HepG2 (cell line): ENCODE results near the gene CISD3. TPM values are rescaled to one million over a fixed set of nuclear protein-coding genes. Genes with fewer than 3 reads are reported as not detected.

Experiments
- FLYWCH1 ChIP-seq: sonication (generic); formaldehyde crosslinking; IDR thresholded peaks from 2 replicates; pipeline ENCODE4 v1.8.1; 2023; ENCODE audit warnings: mild to moderate bottlenecking, missing genetic modification reagents
- FOXK1 ChIP-seq: sonication (generic); formaldehyde crosslinking; IDR thresholded peaks from 2 replicates; pipeline ENCODE4 v1.4.0; 2020; ENCODE audit warnings: low read depth, missing genetic modification reagents, borderline replicate concordance
- HCFC1 ChIP-seq: fragments of 150-350 bp; IDR thresholded peaks from 2 replicates; pipeline ENCODE4 v1.6.1; 2014; ENCODE audit warnings: low read depth, low read length
- HMG20B ChIP-seq: conservative IDR thresholded peaks from 2 replicates; pipeline ENCODE4 v1.6.1; 2016; ENCODE audit warnings: missing genetic modification reagents, missing compliant biosample characterization
- KDM2A ChIP-seq: sonication (generic); formaldehyde crosslinking; IDR thresholded peaks from 2 replicates; pipeline ENCODE4 v1.4.0; 2020; ENCODE audit warnings: low read depth, missing genetic modification reagents, borderline replicate concordance
- NONO ChIP-seq, 2 experiments: fragments of 450-650 bp in 1 of 2; sonication (generic) in 1 of 2; formaldehyde crosslinking in 1 of 2; IDR thresholded peaks in 1 of 2; conservative IDR thresholded peaks in 1 of 2; 2 replicates each; pipeline versions ENCODE4 v1.6.1 to v1.8.0; 2017 to 2022; ENCODE audit warnings: mild to moderate bottlenecking in 1 of 2, missing genetic modification reagents in 1 of 2, moderate library complexity in 1 of 2
- REL ChIP-seq: sonication (generic); formaldehyde crosslinking; conservative IDR thresholded peaks from 2 replicates; pipeline ENCODE4 v1.8.0; 2022; ENCODE audit warnings: mild to moderate bottlenecking, missing genetic modification reagents, moderate library complexity
- TOPORS ChIP-seq: sonication (generic); formaldehyde crosslinking; IDR thresholded peaks from 2 replicates; pipeline ENCODE4 v1.8.0; 2023; ENCODE audit warnings: mild to moderate bottlenecking, missing genetic modification reagents
- WIZ ChIP-seq: sonication (generic); formaldehyde crosslinking; IDR thresholded peaks from 2 replicates; pipeline ENCODE4 v1.5.1; 2020; ENCODE audit warnings: mild to moderate bottlenecking, missing genetic modification reagents
- ZFP41 ChIP-seq: sonication (generic); formaldehyde crosslinking; IDR thresholded peaks from 2 replicates; pipeline ENCODE4 v1.4.0; 2020; ENCODE audit warnings: mild to moderate bottlenecking, missing genetic modification reagents, borderline replicate concordance
- ZNF234 ChIP-seq: sonication (generic); formaldehyde crosslinking; conservative IDR thresholded peaks from 2 replicates; pipeline ENCODE4 v1.5.1; 2020; ENCODE audit warnings: mild to moderate bottlenecking, missing genetic modification reagents
- ZNF256 ChIP-seq: sonication (generic); formaldehyde crosslinking; conservative IDR thresholded peaks from 2 replicates; pipeline ENCODE4 v1.4.0; 2020; ENCODE audit warnings: missing genetic modification reagents
- ZNF350 ChIP-seq: sonication (generic); formaldehyde crosslinking; IDR thresholded peaks from 2 replicates; pipeline ENCODE4 v1.4.0; 2020; ENCODE audit warnings: mild to moderate bottlenecking, low read depth, missing genetic modification reagents, borderline replicate concordance
- ZNF549 ChIP-seq: sonication (generic); formaldehyde crosslinking; IDR thresholded peaks from 2 replicates; pipeline ENCODE4 v1.5.0; 2020; ENCODE audit warnings: missing genetic modification reagents
- ZNF776 ChIP-seq: sonication (generic); formaldehyde crosslinking; IDR thresholded peaks from 2 replicates; pipeline ENCODE4 v1.4.0; 2020; ENCODE audit warnings: mild to moderate bottlenecking, missing genetic modification reagents
- polyA plus RNA-seq, 8 experiments: library from polyadenylated mRNA; depleted of rRNA in 3 of 8; stranded (reverse) in 7 of 8; unstranded in 1 of 8; fragments of >200 nt; fragmentation: Illumina TruSeq in 4 of 8; extraction: Trizol in 4 of 8; gene quantifications; 2 replicates each; pipeline versions ENCODE4 v1.2.1 to v1.2.3, GENCODE V29; 2011 to 2016; ENCODE audit warnings: low read depth in 4 of 8, missing spikeins in 1 of 8, mixed read lengths in 1 of 8; ENCODE audit not compliant: insufficient read depth in 1 of 8
- total RNA-seq, 5 experiments: library from RNA; depleted of rRNA; stranded (reverse); fragments of >200 nt; fragmentation: Illumina TruSeq; extraction: Trizol; gene quantifications; 2 replicates each; pipeline ENCODE4 v1.2.3, GENCODE V29; 2016; ENCODE audit warnings: low read depth in 1 of 5
- TF ChIP-seq, protein P1 (sequence below): IDR thresholded peaks from 2 replicates; pipeline ENCODE4 v1.6.1; 2016; ENCODE audit warnings: low read depth, control low read depth
- TF ChIP-seq, protein P2 (sequence below): conservative IDR thresholded peaks from 2 replicates; pipeline ENCODE4 v1.6.1; 2018; ENCODE audit warnings: missing genetic modification reagents
- TF ChIP-seq, protein P3 (sequence below): sonication (generic); formaldehyde crosslinking; IDR thresholded peaks from 2 replicates; pipeline ENCODE4 v1.5.0; 2020; ENCODE audit warnings: mild to moderate bottlenecking, missing genetic modification reagents, borderline replicate concordance
- TF ChIP-seq, protein P4 (sequence below): sonication (generic); formaldehyde crosslinking; IDR thresholded peaks from 2 replicates; pipeline ENCODE4 v1.8.0; 2022; ENCODE audit warnings: mild to moderate bottlenecking, missing genetic modification reagents, borderline replicate concordance

Gene CISD3
- total and polyA plus RNA-seq, 2 of the 13 experiments (the other 11 are each of a cell fraction or from before 2014, with no cell fraction given), result 30.0 to 34.1 TPM

DNA sequence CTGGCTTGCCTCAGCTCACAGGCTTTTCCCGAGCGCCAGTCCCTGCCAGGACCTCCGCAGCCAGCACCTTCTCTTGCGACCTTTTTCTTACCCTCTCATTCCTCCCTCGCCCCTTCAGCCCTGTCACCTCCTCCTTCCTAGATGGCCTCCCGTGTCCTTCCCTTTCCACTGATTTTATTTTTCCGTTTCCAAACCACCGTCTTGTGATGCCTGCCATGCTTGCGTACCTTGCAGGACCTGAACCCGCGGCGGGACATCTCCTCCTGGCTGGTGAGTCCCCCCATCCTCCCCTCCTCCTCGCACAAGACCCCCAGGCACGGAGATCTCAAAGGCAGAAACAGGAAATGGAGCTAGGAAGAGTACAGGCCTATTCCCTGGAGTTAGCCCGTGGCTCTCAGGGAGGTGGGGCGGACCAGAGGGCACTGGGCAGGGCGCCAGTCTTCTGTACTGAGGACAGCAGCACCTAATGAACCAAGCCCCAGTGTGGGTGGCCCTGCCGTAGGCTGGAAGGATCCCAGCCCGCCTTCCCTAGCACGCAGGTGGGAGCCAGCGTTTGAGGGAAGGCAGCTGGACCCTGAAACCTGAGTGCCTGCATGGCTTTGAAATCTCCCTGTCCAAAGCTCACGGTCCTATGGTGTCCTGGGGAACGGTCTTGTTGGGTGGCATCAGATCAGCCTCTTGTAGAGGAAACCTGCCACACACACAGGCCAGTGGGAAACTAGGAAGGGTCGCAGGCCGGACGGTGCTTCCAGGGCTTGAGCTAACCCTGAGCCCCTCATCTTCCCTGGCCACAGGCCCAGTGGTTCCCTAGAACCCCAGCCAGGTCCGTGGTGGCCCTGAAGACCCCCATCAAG, 612 bp downstream of the CISD3 start (continued):
- TF ChIP-seq ZFP41 (peak; percentile 59; the same call in 1 of the 2 replicates), ZNF776 (no peak), KDM2A (peak; percentile 58; the same call in 1 of the 2 replicates), WIZ (CRISPR knock-in tag) (no peak), REL (0 out of 2 replicates have a peak, but pooled peaks have one; percentile 54), HMG20B (CRISPR knock-in tag) (peak; percentile 24; the same call in 1 of the 2 replicates), FOXK1 (peak; percentile 46; the same call in 1 of the 2 replicates), TOPORS (CRISPR knock-in tag) (peak; percentile 71; the same call in 1 of the 2 replicates), ZNF256 (peak; percentile 87), ZNF549 (CRISPR knock-in tag) (no peak), ZNF234 (0 out of 2 replicates have a peak, but pooled peaks have one; percentile 49), HCFC1 (no peak), FLYWCH1 (CRISPR knock-in tag) (no peak), NONO (IDR thresholded peaks at IDR 0.05) (no peak), NONO (CRISPR knock-in tag; conservative IDR thresholded peaks at IDR 0.05) (peak; percentile 83; the same call in 1 of the 2 replicates), ZNF350 (CRISPR knock-in tag) (peak; percentile 76)
- TF ChIP-seq, protein P1, sequence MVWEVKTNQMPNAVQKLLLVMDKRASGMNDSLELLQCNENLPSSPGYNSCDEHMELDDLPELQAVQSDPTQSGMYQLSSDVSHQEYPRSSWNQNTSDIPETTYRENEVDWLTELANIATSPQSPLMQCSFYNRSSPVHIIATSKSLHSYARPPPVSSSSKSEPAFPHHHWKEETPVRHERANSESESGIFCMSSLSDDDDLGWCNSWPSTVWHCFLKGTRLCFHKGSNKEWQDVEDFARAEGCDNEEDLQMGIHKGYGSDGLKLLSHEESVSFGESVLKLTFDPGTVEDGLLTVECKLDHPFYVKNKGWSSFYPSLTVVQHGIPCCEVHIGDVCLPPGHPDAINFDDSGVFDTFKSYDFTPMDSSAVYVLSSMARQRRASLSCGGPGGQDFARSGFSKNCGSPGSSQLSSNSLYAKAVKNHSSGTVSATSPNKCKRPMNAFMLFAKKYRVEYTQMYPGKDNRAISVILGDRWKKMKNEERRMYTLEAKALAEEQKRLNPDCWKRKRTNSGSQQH (CRISPR knock-in tag), result 0 out of 2 replicates have a peak, but pooled peaks have one; percentile 64
- TF ChIP-seq, protein P2, sequence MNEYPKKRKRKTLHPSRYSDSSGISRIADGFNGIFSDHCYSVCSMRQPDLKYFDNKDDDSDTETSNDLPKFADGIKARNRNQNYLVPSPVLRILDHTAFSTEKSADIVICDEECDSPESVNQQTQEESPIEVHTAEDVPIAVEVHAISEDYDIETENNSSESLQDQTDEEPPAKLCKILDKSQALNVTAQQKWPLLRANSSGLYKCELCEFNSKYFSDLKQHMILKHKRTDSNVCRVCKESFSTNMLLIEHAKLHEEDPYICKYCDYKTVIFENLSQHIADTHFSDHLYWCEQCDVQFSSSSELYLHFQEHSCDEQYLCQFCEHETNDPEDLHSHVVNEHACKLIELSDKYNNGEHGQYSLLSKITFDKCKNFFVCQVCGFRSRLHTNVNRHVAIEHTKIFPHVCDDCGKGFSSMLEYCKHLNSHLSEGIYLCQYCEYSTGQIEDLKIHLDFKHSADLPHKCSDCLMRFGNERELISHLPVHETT, result peak; percentile 53; the same call in 1 of the 2 replicates
- TF ChIP-seq, protein P3, sequence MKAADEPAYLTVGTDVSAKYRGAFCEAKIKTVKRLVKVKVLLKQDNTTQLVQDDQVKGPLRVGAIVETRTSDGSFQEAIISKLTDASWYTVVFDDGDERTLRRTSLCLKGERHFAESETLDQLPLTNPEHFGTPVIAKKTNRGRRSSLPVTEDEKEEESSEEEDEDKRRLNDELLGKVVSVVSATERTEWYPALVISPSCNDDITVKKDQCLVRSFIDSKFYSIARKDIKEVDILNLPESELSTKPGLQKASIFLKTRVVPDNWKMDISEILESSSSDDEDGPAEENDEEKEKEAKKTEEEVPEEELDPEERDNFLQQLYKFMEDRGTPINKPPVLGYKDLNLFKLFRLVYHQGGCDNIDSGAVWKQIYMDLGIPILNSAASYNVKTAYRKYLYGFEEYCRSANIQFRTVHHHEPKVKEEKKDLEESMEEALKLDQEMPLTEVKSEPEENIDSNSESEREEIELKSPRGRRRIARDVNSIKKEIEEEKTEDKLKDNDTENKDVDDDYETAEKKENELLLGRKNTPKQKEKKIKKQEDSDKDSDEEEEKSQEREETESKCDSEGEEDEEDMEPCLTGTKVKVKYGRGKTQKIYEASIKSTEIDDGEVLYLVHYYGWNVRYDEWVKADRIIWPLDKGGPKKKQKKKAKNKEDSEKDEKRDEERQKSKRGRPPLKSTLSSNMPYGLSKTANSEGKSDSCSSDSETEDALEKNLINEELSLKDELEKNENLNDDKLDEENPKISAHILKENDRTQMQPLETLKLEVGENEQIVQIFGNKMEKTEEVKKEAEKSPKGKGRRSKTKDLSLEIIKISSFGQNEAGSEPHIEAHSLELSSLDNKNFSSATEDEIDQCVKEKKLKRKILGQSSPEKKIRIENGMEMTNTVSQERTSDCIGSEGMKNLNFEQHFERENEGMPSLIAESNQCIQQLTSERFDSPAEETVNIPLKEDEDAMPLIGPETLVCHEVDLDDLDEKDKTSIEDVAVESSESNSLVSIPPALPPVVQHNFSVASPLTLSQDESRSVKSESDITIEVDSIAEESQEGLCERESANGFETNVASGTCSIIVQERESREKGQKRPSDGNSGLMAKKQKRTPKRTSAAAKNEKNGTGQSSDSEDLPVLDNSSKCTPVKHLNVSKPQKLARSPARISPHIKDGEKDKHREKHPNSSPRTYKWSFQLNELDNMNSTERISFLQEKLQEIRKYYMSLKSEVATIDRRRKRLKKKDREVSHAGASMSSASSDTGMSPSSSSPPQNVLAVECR (CRISPR knock-in tag), result peak; percentile 69
- TF ChIP-seq, protein P4, sequence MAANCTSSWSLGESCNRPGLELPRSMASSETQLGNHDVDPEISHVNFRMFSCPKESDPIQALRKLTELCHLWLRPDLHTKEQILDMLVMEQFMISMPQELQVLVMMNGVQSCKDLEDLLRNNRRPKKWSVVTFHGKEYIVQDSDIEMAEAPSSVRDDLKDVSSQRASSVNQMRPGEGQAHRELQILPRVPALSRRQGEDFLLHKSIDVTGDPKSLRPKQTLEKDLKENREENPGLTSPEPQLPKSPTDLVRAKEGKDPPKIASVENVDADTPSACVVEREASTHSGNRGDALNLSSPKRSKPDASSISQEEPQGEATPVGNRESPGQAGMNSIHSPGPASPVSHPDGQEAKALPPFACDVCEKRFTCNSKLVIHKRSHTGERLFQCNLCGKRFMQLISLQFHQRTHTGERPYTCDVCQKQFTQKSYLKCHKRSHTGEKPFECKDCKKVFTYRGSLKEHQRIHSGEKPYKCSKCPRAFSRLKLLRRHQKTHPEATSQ (CRISPR knock-in tag), result 0 out of 2 replicates have a peak, but pooled peaks have one; percentile 61
